GM12873 (cell line): ENCODE data around the gene PDE1A.

ENCODE experiments used
- TF ChIP-seq, protein P1 (sequence below): IDR thresholded peaks from 2 replicates; pipeline ENCODE4 v1.5.1; 2012; ENCODE audit warnings: low read depth, mild to moderate bottlenecking, moderate library complexity, low read length, control low read depth; ENCODE audit not compliant: insufficient read depth; ENCODE audit errors: missing control alignments

PDE1A gene

DNA sequence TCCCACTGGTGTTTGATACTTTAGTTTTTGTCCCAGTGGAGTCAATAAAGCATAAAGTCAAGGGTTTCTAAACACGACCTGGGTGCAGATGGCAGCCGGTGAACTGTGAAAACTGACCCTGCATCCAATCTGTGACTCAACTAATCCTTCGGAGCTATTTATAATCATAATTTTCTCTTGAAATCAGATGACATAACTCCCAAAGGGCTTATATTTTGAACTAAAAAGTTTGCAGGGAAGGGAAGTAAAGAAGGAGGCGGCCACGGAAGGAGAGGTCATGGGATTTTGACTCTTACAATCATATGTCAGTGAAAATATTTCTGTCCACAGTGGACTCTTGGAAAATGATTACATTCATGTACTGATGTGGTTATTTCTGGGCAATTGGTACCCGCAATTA, 178.5 kb downstream of the PDE1A start:
- TF ChIP-seq, protein P1, sequence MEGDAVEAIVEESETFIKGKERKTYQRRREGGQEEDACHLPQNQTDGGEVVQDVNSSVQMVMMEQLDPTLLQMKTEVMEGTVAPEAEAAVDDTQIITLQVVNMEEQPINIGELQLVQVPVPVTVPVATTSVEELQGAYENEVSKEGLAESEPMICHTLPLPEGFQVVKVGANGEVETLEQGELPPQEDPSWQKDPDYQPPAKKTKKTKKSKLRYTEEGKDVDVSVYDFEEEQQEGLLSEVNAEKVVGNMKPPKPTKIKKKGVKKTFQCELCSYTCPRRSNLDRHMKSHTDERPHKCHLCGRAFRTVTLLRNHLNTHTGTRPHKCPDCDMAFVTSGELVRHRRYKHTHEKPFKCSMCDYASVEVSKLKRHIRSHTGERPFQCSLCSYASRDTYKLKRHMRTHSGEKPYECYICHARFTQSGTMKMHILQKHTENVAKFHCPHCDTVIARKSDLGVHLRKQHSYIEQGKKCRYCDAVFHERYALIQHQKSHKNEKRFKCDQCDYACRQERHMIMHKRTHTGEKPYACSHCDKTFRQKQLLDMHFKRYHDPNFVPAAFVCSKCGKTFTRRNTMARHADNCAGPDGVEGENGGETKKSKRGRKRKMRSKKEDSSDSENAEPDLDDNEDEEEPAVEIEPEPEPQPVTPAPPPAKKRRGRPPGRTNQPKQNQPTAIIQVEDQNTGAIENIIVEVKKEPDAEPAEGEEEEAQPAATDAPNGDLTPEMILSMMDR, result no peak

- TF ChIP-seq, protein P1, result no peak
Measured at GRCh38 chr2:182247831-182248230, 179.0 kb downstream of the PDE1A start.

- TF ChIP-seq, protein P1, result no peak
Measured at GRCh38 chr2:182245963-182246362, 180.9 kb downstream of the PDE1A start.

GRCh38 chr2:182242609-182243008, 184.2 kb downstream of the PDE1A start:
- TF ChIP-seq, protein P1, result no peak

DNA sequence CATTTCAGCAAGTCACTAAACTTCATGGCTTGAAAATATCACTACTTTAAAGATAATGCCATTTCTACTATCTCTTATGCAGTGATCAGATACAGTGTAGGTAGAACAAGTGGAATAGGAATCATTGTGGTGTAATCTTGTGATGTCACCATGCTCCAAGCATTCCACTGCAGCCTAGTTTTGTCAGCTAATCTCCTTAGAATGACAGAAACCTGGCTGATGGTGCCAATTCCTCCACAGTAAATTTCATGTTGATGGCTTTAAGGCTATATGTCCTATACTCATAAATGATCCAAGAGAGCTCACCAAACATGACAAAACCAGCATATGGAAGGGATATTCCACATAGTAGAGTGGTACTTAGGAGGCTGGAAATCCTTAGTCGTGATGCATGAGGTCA, 184.9 kb downstream of the PDE1A start:
- TF ChIP-seq, protein P1, result no peak

GRCh38 chr2:182240862-182241371, 185.9 kb downstream of the PDE1A start:
- TF ChIP-seq, protein P1, result peak; percentile 67

DNA sequence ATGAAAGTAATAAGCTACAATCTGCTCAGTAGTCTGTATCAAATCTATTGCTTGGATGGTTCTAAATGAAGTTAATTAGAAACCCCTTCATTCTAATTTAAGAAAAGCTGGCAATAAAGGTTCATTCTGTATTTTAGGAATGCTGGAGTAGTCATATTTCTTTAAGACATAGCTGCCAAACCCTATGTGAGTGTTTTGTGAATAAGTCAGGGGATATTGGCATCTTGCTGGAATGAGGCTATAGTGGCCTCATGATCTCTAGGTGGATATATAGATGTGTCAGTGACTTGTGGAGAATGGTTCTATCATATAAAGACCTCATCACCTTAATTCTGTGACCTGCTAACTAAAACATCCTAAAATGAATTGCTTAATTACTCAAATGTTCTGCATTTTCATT, 196.3 kb downstream of the PDE1A start:
- TF ChIP-seq, protein P1, result no peak
